KBM-7 (cell line): ENCODE data around the gene RAB8B.

Experiments used
- DNase-seq: peaks from one replicate; pipeline ENCODE4 v3.0.0-alpha.2; 2015
- in situ Hi-C: fragments of 300-500 bp; cut with MboI; formaldehyde crosslinking; loops from 2 replicates; pipeline ENCODE4 v1.14.3; 2020; ENCODE audit warnings: low sequenced_read_pairs, low pct_unique_long_range_greater_than_20kb, mixed read lengths

The RAB8B gene

DNA sequence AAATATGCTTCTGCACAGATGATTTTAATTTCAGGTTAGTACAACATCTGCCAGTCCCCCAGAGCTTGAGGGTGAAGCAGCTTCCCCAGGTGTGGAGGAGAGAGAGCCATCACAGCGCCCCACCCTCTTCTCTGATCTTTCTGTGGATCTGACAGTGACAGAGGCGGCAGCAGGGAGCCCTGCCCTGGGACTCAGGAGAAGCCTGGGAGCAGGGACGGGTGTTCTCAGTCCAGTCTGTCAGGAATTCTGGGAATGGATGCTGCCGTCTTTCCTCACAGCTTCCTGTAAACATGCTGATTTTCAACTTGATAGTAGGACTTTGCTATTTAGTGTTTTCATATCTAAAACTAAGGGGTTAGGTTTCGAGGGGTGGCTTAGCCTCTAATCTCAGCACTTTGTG lies 11.4 kb upstream of the RAB8B start:
- DNase-seq, result no peak
- in situ Hi-C loops, result no loop called here

DNA sequence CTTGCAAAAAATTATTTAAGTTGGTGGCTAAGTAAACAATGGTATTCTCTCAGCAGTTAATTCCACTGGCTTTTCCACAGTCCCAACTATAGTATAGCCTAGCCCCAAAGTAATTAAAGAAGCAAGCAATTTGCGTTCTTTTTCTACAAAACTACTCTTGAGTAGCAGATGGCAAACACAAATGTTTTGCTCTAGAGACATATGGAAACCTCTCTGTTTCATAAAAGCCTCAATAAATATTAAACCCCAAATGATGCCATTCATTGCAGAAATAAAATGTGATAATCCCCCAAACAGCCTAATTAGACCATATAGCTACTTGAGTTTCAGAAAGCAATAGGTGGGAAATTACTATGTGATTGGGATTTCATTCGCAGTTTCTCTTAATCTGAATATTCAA lies 8.7 kb upstream of the RAB8B start:
- in situ Hi-C loops, result no loop called here
- DNase-seq, result no peak

DNA sequence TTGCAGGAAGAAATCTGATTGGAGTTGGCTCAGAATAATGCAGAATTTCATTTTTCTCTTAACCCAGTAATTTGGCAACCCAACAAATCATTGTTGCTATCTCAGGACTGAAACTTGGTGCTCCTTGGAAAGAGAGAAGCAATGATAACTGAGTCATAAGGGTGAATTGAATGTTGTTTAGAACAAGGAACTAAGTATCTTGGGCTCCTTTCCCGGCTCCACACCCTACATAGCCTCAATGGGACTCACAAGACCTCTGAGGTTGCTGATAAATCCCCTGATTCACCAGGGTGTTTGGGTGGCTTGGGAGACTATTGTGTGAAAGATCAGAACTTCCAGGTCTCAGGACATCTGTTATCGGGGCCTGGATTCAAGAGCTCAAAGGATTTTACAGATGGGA lies 7.8 kb upstream of the RAB8B start:
- in situ Hi-C loops, result no loop called here
- DNase-seq, result no peak

DNA sequence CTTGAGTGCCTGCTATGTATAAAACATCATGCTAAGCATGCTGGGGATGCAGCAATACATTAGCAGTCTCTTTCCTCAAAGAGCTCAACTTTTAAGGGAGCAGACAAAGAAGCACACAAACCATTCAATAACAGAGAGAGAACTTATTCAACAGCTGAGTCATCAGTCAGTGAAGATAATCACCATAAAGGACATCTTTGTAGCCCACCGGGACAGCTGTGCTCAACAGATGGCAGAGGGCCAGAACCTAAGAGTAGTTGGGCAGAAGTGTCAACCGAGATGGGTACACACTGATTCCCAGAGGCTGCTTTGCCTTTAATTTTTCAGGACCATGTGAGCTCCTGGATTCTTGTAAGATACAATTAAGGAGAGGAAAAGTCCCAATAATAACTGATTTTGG lies 4.2 kb upstream of the RAB8B start:
- in situ Hi-C loops, result no loop called here

DNA sequence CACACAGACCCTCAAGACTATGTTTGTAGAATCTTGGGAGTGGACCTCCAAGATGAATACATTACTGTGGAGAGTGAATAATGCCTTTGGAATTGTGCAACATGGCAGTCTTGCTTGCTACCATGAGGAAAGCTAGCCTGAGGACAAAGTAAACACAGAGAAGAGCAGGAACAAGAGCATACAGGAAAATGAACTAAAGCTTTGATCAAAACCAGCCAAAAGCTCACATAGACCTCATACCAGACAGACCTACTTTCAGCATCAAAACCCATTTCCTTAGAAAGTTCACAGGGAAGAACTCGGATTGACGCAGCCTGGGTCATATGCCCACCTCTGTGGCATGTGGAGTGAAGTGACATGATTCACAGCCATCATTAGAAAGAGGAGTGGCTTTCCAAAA lies 3.3 kb upstream of the RAB8B start:
- in situ Hi-C loops, result no loop called here
- no peak for DNase-seq

More for the DNA sequence above, 4.2 kb upstream of the RAB8B start:
- no peak for DNase-seq

DNA sequence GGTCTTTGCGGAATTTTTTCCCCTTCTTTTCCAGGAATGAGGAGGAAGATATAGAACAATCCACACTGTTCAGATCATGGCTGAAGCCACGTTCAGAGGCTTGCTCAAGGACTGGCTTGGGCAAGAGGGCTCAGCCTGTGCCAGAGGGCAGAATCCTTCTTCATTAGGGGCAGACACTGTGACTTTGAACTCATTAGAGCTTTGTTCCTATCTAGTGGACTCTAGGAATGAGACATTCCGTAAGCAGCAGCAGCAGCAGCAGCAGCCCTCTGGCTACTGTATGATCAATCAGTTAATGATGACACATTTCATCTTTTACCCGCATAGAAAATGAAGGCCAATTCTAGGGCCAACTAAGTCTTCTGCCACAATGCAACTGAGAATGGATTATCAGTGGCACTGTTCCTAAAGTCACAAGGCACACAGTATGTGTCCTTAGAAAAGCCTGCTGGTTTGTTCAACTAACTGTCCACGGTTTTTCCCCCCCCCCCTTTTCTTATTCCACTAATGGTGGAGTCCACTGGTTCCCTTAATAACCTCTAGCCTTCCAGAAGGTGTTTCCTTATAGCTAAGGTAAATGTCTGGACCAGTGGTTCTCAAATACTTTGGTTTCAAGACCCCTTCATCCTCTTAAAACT lies 1.7 kb upstream of the RAB8B start:
- DNase-seq, result no peak
- in situ Hi-C loops, result no loop called here

DNA sequence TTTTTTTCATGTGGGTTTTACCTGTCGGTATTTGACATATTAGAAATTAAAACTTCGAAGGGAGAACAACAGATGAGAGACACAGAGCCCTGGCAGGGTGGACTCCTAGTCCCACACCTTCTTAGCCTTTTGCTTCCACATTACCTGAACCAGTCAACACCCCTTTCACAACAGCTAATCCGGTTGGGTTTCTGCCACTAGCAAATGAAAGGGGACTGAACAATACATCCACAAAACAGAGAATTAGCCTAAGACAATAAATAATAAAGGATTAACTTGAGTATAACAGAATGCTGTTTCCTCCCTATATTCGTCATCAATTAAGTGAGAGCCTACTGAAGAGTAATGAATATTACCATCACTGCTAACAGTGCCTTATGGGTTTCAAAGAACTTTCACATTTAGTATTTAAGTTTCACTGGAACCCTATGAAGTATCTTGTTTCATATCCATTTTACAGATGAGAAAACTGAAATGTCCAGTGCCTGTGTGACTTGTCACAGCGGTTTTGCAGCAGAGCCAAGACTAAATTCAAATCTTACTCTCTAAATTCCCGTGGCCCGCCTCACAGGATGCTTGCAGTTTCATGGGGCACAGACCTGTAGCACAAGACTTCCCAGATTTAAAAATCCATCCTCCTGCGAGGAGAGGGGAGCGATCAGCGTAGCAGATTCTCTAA lies 1.0 kb upstream of the RAB8B start:
- in situ Hi-C loops, result no loop called here

DNA sequence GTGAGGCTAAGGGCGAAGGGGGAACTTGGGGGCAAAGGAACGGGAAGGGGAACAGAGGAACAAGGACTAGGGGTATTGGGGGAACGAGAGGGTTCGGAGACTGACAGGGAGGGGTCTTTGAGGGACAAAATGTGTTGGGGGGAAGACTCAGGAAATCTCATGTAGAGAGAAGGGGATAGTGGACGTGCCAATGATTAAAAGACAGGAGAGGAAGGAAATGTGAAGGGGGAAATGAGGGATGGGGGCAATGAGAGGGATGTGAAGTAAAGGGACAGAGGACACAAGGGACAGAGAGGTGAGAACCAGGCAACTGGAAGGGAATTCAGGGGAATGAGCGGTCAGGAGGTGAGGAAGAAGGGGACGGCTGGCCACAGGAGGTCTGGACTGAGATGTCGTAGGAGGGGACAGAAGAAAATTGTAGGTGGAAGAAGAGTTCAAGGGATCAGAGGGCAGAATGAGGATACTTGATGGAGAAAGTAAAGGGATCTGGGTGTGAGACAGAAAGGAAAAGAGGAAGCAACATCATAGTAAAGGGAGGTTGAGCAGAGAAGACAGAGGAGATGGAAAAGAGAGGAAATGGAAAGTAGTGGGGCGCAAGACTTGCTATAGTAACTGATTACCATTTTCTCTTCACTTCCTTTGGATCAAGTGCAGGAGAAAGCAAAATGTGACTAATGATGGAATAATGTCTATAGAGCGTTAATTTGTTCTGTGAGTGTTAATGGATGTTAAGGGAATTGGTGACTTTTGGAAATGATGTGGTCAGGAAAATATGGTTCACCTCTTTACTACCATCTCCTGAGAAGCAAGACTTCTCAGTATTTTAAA lies 749 bp downstream of the RAB8B start:
- in situ Hi-C loops, result no loop called here
- DNase-seq, result peak; percentile 81

More for the DNA sequence above, 1.0 kb upstream of the RAB8B start:
- DNase-seq, result no peak

DNA sequence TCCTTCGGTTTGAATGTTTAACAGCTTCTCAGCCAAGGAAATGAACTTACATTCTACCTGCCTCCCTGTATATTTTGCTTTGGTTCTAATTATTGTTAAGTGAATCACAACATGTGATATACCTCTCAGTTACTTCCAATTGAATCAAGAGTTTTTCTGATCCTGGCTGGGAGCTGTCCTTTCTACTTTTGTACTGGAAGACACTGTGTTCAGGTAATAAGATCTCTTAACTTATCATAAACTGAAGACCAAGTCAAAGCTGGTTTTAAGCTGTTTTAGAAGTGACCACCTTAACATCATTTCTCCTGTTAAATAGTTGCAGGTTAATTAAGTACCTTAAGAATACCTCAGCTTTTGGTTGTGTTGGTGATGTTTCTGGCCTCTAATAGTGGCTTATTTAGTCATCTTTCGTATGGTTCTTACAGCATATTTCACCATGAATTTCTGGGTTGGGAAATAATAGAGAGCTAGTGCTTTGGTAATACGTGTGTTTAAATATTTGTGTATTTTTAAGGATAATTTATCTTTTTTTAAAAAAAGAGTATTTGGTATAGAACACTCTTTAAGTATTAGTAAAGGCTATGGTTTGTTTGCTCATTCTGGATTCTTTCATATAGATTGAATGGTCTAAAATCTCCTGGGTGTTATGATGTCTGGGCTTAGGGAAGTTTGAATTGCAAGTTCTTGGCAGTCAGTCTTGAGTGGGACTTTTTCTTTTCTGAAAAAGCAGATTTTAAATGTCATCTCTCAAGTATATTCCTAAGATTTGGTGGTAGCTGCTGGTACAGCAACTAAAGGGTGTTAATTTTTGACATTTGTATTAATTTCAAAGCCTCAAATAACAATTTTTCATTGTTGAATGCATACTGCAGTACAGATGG lies 1.6 kb downstream of the RAB8B start:
- DNase-seq, result no peak
- in situ Hi-C loops, result no loop called here

DNA sequence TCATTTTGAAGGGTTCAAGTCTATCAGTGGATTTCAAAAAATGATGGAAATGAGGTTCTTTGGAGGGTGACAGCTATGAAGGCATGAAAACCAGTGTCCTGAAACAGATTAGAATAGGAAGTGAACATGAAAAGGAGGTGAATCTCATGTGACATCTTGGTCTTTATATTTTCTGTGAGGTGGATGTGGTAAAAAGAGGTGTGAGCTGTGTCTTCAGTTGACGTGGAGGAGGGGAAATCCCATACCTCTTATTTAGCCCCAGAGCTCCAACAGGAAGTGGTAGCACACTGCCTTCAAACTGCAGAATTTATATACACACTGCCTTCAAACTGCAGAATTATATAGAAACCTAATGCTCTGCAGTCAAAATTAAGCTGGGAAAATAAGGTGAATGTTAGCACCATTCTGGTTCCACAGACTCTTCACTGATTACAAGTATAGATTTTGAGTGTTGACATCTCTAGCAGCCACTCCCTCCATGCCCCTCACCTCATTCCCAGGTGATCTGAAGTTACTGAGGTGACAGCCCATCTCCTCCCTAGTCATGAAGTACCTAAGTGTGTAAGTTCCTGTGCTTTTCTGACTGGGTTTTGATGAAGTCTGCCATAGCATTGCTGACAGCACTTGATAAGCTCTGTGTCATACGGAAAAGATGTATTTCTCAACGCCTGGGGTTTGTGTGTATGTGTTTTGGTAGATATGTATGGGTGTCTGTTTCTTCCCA lies 2.7 kb downstream of the RAB8B start:
- DNase-seq, result peak; percentile 78
- in situ Hi-C loops, result no loop called here

DNA sequence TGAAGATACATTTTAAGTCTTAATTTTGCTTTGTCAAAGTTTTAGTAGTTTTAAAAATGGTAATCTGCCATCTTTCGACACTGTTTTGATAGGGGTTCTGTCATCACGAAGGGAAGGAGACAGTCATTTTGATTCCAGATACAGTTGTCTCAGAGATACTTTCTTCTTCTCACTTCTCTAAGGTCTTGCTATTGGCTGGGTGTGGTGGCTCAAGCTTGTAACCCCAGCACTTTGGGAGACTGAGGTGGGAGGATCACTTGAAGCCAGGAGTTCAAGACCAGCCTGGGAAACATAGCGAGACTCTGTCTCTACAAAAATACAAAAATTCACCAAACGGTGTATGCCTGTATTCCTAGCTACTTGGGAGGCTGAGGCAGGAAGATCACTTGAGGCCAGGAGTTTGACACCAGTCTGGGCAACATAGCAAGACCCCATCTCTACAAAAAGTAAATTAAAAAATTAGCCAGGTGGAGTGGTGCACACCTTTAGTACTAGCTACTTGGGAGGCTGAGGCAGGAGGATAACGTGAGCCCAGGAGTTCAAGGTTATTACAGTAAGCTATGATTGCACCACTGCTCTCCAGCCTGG lies 3.3 kb downstream of the RAB8B start:
- in situ Hi-C loops, result no loop called here
- DNase-seq, result no peak

DNA sequence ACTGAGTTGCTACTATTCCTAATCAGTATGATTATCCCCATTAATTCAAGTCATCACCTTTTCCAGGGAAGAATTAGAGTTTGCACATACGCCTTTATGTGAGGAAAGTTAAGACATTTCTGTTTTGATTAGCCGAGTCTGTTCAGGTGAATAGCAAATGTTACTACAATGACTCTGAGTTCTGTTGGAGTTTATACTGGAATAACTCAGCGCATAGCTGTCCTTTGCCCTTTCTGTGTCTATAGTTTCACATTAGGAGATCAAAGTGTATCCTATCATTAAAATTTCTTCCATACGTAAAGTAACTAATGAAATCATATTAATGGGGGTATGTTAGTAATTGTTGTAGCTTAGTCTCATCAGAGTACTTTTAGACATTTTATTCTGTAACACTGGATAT lies 4.9 kb downstream of the RAB8B start:
- in situ Hi-C loops, result no loop called here
- DNase-seq, result no peak

DNA sequence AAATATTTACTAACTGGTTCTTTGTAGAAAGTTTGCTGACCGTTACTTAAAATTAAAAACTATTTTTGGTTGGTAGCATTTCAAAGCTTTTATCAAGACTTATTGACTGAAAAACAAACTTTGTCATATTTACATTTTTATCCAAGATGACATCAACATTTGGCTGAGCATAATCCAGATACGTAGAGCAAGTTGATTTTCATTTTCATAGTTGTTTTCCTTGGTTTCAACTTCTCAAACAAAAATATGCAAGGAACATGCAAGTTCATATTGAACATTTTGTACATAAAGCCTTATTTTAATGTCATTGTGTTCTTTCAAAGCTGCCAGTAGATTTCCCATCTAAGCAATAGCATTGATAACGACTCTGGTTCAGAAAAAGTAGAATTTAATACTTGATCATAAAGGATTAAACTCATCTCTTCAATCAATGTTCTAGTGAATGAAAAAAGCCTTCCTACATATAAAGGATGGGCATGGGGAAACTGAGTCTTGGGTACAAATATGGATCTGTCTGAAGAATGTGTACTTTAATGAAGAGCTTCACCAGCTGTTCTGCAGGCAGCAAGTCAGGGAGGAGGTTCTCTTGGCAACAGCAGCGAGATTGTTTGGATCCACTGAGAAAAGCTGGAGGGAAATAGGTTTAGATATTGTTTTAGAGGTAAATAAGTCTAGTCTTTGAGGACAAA lies 5.6 kb downstream of the RAB8B start:
- in situ Hi-C loops, result no loop called here

DNA sequence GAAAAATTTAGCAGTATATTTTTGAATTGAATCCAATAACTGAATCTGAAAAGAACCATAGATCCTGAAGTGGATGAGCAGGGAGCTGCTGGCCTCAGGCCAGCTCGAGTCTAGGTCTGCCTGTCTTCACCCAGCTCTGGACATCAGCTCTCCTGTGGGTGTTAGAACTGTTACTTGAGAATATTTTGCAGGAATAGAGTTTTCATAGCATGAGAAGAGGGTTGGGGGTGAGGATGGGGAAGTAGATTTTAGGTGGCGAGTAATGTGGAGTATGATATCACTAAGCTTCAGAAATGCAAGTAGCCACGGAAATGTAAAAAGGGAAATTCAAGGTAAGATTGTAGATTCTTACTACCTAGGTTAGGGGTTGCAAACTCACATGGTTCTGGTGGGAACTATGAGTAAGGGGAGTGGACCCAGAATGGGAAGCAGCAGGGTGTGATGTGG lies 6.2 kb downstream of the RAB8B start:
- in situ Hi-C loops, result no loop called here
- DNase-seq, result peak; percentile 76

More for the DNA sequence above, 5.6 kb downstream of the RAB8B start:
- no peak for DNase-seq

DNA sequence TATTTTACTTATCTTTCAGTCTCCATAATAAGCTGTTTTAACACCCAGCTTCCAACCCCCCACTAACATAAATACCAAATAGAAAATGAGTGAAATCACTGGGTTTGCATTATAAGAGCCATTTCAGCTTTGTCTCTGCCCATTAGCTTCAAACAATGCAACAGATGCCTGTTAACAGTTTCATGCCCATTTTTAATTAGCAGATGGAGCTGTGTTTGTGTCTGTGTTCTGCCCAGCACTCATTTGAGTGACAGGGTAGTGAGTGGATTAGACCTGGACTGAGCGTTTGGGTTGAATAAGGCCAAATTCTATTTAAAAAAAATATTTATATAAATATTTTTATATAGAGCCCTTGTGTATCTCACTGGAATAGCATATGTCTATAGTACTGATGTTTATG lies 7.4 kb downstream of the RAB8B start:
- no peak for DNase-seq
- in situ Hi-C loops, result no loop called here

DNA sequence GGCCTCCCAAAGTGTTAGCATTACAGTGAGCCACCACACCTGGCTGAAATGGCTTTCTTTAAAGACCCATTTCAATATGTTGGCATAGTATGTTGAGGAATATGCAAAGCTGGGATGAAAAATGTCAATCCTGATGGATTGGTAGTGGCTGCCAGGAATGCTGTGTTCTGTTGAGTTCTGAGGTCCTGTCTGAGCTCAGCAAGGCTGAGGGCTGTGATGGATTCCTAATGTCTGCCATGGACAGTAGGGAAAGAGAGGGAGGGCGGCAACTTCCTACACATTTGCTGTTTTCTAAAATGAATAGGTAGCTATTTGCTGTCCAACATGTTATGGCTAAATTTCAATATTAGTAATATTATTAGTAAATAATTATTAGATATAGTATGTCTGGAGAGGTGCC lies 8.2 kb downstream of the RAB8B start:
- in situ Hi-C loops, result no loop called here
- no peak for DNase-seq

DNA sequence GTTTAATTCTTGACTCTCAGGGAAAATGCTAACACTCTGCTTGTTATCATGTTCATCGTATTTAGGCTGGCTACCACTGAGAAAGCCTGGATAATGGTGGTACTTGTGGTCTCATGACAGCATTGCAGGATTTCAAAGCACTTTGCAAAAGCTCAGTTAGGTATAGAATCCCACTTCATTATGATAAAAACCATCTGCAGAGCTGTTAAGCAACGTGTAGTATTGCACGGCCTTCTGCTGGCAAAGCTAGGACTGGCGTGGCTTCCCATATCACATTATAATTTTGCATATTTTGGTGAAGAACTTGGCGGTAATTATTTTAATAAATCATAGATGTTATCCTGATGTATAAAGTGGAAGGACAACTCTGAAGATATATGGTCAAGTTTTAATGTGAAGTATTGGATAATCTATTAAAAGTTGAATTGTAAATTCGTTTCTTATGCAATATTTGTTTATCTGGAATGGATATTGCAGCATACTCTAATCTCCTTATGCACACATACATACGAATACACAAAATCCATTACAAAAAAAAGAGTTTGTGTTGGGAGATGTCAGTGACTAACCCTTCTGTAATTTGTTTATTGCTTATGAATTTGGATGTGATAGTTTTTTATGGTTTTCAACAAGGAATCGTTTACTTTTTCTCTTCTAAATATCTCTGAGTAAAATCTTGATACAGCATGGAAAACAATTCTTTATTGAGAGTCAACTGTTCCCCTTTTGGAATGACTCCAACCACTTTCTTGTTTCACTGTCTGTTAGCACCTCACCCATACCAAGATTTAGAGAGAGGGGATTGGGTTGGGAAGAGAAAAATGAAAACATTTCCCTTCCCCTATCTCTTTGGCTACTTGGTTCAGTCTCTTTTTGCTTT lies 9.2 kb downstream of the RAB8B start:
- in situ Hi-C loops, result no loop called here
- DNase-seq, result peak; percentile 50
